CD4-positive, alpha-beta T cell (primary cell): ENCODE results near the gene ADARB2. TPM values are rescaled to one million over a fixed set of nuclear protein-coding genes. Genes with fewer than 3 reads are reported as not detected.

ENCODE experiments used
- ATAC-seq: fragments of 200-7000 bp; cut with Tn5 transposase; one replicate; pipeline ENCODE4 v1.10.0; 2022; ENCODE audit warnings: mild to moderate bottlenecking; ENCODE audit not compliant: poor library complexity
- CTCF ChIA-PET: fragments of 350-600 bp; sonication (Branson Sonifier 250); formaldehyde crosslinking; loops from one replicate; lab custom pipeline; 2021; ENCODE audit warnings: antibody characterized with exemption, inconsistent platforms; lab: Charles Lee
- POLR2A ChIA-PET: fragments of 350-600 bp; sonication (Branson Sonifier 250); formaldehyde crosslinking; loops from one replicate; lab custom pipeline; 2021; ENCODE audit warnings: antibody characterized with exemption, inconsistent platforms; lab: Charles Lee
- DNase-seq, 14 experiments: peaks; one replicate each; pipeline ENCODE4 v3.0.0-alpha.2; 2013 to 2020; ENCODE audit warnings: mixed read lengths in 2 of 14
- H3K27ac ChIP-seq, 2 donors: one replicate each; pipeline versions ENCODE4 v1.5.1 to v1.7.0; 2013; ENCODE audit warnings: low read length in 2 of 2, low read depth in 1 of 2, mild to moderate bottlenecking in 1 of 2
- H3K27me3 ChIP-seq, 2 experiments: 1 replicate in 1 of 2; 2 replicates in 1 of 2; pipeline versions ENCODE4 v1.6.1 to v1.7.0; 2013; ENCODE audit warnings: low read length in 2 of 2, control low read depth in 1 of 2, mild to moderate bottlenecking in 1 of 2, moderate library complexity in 1 of 2; ENCODE audit not compliant: insufficient read depth in 2 of 2, control insufficient read depth in 1 of 2
- H3K36me3 ChIP-seq: one replicate; pipeline ENCODE4 v1.6.1; 2013; ENCODE audit warnings: low read length, control low read depth; ENCODE audit not compliant: insufficient read depth
- H3K4me1 ChIP-seq: one replicate; pipeline ENCODE4 v1.6.1; 2013; ENCODE audit warnings: low read length, control low read depth; ENCODE audit not compliant: insufficient read depth
- H3K4me3 ChIP-seq: one replicate; pipeline ENCODE4 v1.5.1; 2013; ENCODE audit warnings: mild to moderate bottlenecking, low read length, moderate library complexity
- H3K9me3 ChIP-seq, 2 experiments: 1 replicate in 1 of 2; 2 replicates in 1 of 2; pipeline versions ENCODE4 v1.6.1 to v1.7.0; 2013; ENCODE audit warnings: low read length in 2 of 2, mild to moderate bottlenecking in 2 of 2, control low read depth in 1 of 2, moderate library complexity in 1 of 2; ENCODE audit not compliant: control insufficient read depth in 1 of 2, insufficient read depth in 1 of 2
- H3K27ac Mint-ChIP-seq: one replicate; pipeline ENCODE4 v1.8.0; 2020; ENCODE audit warnings: mixed read lengths
- H3K27me3 Mint-ChIP-seq: one replicate; pipeline ENCODE4 v1.8.0; 2021; ENCODE audit warnings: mixed read lengths
- H3K36me3 Mint-ChIP-seq: one replicate; pipeline ENCODE4 v1.8.0; 2021; ENCODE audit warnings: low read depth, mixed read lengths
- H3K4me1 Mint-ChIP-seq: one replicate; pipeline ENCODE4 v1.8.0; 2021; ENCODE audit warnings: low read depth, mixed read lengths
- H3K4me3 Mint-ChIP-seq: one replicate; pipeline ENCODE4 v1.8.0; 2020; ENCODE audit warnings: mild to moderate bottlenecking, mixed read lengths
- H3K9me3 Mint-ChIP-seq: one replicate; pipeline ENCODE4 v1.8.0; 2020; ENCODE audit warnings: mixed read lengths
- intact Hi-C, 2 experiments: fragments of 100-400 bp; cut with DNase I in 1 of 2; cut with micrococcal nuclease in 1 of 2; formaldehyde crosslinking; loops; one replicate each; pipeline versions ENCODE4 v1.15.1 to v1.9.0; 2023 to 2025; cut with DNase I, micrococcal nuclease
- total RNA-seq, 174 experiments: library from RNA in 2 of 174; stranded (reverse) in 2 of 174; gene quantifications; one replicate each; pipeline ENCODE4 v1.2.3 and lab custom pipeline; 2021 to 2026
- TF ChIP-seq, protein P1 (sequence below): fragments of 200-600 bp; IDR thresholded peaks from one replicate; pipeline ENCODE4 v1.8.0; 2022; ENCODE audit warnings: antibody characterized with exemption, mild to moderate bottlenecking

ADARB2 gene
- total RNA-seq, 2 experiments from 2014 or later = 0.14 TPM; not detected in 1

DNA sequence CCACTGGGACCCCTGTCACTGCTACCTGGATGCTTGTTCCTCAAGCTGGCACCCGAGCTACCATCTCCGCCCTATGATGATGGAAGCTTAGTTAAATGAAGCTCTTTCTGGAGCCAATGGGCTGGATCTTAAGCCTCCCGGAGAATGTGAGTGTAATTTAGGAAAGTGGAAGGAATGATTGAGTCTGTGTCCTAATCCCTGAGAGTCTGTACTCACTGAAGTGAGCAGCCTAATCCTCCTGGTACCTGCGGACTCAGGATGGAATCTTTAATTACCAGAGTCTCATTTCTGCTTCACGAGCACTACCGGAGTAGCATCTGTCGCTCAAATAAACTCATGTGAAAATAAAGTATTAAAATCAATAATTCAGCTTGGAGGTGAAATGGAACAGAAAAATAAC is 425.6 kb downstream of the ADARB2 start:
- Mint-ChIP-seq H3K27me3 (peaks cover 7% of the 10 kb centered on the region), H3K4me1 (no peaks in the 10 kb centered on the region), H3K9me3 (peaks cover 4% of the 10 kb centered on the region), H3K4me3 (no peak overlapping the region), H3K27ac (no peak overlapping the region), H3K36me3 (no peaks in the 10 kb centered on the region)
- ChIA-PET POLR2A (no interaction called here), CTCF (no interaction called here)
- ATAC-seq (no peak), DNase-seq (no peak)
- TF ChIP-seq, protein P1, sequence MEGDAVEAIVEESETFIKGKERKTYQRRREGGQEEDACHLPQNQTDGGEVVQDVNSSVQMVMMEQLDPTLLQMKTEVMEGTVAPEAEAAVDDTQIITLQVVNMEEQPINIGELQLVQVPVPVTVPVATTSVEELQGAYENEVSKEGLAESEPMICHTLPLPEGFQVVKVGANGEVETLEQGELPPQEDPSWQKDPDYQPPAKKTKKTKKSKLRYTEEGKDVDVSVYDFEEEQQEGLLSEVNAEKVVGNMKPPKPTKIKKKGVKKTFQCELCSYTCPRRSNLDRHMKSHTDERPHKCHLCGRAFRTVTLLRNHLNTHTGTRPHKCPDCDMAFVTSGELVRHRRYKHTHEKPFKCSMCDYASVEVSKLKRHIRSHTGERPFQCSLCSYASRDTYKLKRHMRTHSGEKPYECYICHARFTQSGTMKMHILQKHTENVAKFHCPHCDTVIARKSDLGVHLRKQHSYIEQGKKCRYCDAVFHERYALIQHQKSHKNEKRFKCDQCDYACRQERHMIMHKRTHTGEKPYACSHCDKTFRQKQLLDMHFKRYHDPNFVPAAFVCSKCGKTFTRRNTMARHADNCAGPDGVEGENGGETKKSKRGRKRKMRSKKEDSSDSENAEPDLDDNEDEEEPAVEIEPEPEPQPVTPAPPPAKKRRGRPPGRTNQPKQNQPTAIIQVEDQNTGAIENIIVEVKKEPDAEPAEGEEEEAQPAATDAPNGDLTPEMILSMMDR = no peak
- Histone ChIP-seq H3K27me3 (peaks cover 0 to under 1% of the 10 kb centered on the region in 2 experiments), H3K27ac (no peak overlapping the region), H3K9me3 (no peaks in the 10 kb centered on the region), H3K36me3 (no peaks in the 10 kb centered on the region), H3K4me3 (no peak overlapping the region), H3K4me1 (no peaks in the 10 kb centered on the region)
- intact Hi-C loops = no loop called here

DNA sequence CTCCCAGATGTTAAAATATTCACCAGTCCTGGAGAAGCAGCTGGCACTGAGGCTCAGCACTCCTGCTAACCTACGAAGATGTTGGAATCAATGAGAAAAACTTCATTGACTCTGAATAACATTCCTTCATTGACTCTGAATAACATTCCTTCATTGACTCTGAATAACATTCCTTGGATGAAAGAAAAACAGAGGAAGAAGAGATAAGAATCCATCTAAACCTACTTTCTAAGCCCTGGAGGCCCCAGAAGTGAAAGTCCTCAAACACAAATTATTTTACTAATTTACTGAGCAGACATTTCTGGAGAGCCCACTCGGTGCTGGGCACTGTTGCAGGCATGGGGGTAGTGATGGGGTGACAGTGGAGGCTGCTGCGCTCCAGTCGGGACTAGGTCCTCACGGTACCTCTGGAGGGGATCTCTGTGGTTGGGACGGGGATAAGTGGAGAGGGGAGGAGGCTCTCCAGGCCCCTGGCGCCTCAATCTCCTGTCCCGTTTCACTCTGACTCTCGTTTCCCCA is 427.0 kb downstream of the ADARB2 start:
- TF ChIP-seq, protein P1 = no peak
- Mint-ChIP-seq H3K4me3 (no peak overlapping the region), H3K27ac (no peak overlapping the region), H3K36me3 (no peaks in the 10 kb centered on the region), H3K27me3 (no peaks in the 10 kb centered on the region), H3K4me1 (no peaks in the 10 kb centered on the region), H3K9me3 (peaks cover 4% of the 10 kb centered on the region)
- no peaks in the 10 kb centered on the region for H3K4me1 ChIP-seq
- H3K27ac ChIP-seq = no peak overlapping the region
- DNase-seq (no peak), ATAC-seq (no peak)
- ChIA-PET CTCF (no interaction called here), POLR2A (no interaction called here)
- no peaks in the 10 kb centered on the region for H3K27me3 ChIP-seq
- H3K4me3 ChIP-seq = no peak overlapping the region
- H3K9me3 ChIP-seq = no peaks in the 10 kb centered on the region
- H3K36me3 ChIP-seq = no peaks in the 10 kb centered on the region
- intact Hi-C loops = no loop called here

DNA sequence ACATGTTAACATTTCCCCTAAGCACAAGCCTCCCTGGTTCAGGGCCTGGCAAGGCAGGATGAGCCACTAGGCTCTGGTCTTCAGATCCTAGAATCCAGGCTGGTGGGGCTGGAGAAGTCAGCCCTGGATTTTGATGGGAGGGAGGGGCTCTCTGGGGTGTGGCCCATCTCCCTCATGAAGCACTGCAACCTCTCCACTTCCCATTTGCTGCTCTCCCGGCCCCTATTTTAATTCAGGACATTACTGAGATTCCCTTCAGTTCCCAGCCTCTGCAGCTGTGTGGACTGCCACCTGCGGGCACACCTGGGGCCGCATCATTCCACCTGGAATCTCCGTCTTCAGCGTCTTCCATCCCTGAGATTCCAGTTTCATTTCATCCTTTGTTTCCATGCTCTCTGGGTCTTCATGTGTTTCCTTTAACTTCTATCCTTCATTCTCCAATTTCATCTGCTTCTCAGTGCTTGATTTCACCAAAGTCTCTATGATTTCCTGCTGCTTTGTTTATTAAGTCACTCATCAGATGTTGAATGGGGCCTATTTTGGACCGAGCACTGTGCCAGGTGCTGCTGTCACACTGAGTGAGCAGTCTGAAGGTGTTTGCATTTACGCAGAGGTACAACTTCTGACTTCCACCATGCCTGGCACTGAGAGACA is 427.6 kb downstream of the ADARB2 start:
- TF ChIP-seq, protein P1 = no peak
- Histone ChIP-seq H3K27me3 (no peaks in the 10 kb centered on the region), H3K27ac (no peak overlapping the region), H3K36me3 (no peaks in the 10 kb centered on the region), H3K4me3 (no peak overlapping the region), H3K4me1 (no peaks in the 10 kb centered on the region), H3K9me3 (no peaks in the 10 kb centered on the region)
- no peaks in the 10 kb centered on the region for H3K27me3 Mint-ChIP-seq
- POLR2A ChIA-PET = no interaction called here
- ATAC-seq (no peak), DNase-seq (no peak)
- intact Hi-C loops = no loop called here
- no peak overlapping the region for H3K27ac Mint-ChIP-seq
- CTCF ChIA-PET = no interaction called here
- H3K36me3 Mint-ChIP-seq = no peaks in the 10 kb centered on the region
- H3K4me3 Mint-ChIP-seq = no peak overlapping the region
- H3K4me1 Mint-ChIP-seq = no peaks in the 10 kb centered on the region
- H3K9me3 Mint-ChIP-seq = peaks cover 4% of the 10 kb centered on the region
